ENCODE measurements around the gene LRPAP1.

DNA sequence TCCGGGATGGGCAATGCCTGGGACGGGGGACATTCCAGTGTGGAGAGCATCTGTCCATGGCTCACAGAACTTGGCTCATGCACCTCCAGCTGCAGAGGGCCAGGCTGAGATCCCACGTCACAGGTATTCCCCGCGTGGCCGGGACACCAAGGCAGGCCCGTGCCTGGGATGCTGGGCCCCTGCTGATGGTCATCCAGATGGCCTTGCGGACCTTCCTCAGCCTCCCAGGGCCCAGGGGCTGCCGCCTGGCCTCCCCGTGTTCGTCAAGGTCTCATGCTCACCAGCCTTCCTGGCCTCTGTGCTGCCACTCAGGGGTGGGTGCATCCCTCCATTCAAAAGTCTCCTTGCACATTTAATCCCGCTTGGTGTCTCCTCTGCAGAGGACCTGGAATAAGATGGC, 40.9 kb upstream of the LRPAP1 start:
- TF ChIP-seq POLR2A (IDR thresholded peaks at IDR 0.05): no peak
- TF ChIP-seq, protein P1, sequence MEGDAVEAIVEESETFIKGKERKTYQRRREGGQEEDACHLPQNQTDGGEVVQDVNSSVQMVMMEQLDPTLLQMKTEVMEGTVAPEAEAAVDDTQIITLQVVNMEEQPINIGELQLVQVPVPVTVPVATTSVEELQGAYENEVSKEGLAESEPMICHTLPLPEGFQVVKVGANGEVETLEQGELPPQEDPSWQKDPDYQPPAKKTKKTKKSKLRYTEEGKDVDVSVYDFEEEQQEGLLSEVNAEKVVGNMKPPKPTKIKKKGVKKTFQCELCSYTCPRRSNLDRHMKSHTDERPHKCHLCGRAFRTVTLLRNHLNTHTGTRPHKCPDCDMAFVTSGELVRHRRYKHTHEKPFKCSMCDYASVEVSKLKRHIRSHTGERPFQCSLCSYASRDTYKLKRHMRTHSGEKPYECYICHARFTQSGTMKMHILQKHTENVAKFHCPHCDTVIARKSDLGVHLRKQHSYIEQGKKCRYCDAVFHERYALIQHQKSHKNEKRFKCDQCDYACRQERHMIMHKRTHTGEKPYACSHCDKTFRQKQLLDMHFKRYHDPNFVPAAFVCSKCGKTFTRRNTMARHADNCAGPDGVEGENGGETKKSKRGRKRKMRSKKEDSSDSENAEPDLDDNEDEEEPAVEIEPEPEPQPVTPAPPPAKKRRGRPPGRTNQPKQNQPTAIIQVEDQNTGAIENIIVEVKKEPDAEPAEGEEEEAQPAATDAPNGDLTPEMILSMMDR (IDR thresholded peaks at IDR 0.05): no peak

Measured in ovary (tissue), 3 donors.